IMR-90 (cell line): Measurements from ENCODE around the gene DSCAM. TPM values are rescaled to one million over a fixed set of nuclear protein-coding genes. Genes with fewer than 3 reads are reported as not detected.

Source experiments
- ATAC-seq: fragments of 200-7000 bp; cut with Tn5 transposase; 2 replicates; pipeline ENCODE4 v1.9.1; 2020; ENCODE audit warnings: low read depth, mild to moderate bottlenecking, moderate library complexity
- BruUV-seq: library from RNA; stranded (reverse); fragments of 400-500 nt; replicated peaks from 2 replicates; lab custom pipeline; 2021; lab: Mats Ljungman, UMichigan
- CTCF ChIA-PET: fragments of 300-600 bp; formaldehyde crosslinking; extraction: SDS; loops from one replicate; lab custom pipeline; 2021; ENCODE audit warnings: antibody characterized with exemption; lab: Yijun Ruan, JAX
- POLR2A ChIA-PET: fragments of 300-600 bp; sonication (Branson Sonifier 250); formaldehyde crosslinking; loops from one replicate; lab custom pipeline; 2022; ENCODE audit warnings: antibody characterized with exemption; ENCODE audit not compliant: unreplicated experiment; lab: Charles Lee
- DNase-seq: peaks from one replicate; pipeline ENCODE4 v3.0.0; 2013
- H2AFZ ChIP-seq: replicated peaks from 2 replicates; pipeline ENCODE3; 2013; ENCODE audit warnings: low read length, mild to moderate bottlenecking; ENCODE audit not compliant: poor library complexity
- H2AK5ac ChIP-seq: 2 replicates; pipeline ENCODE4 v1.6.1; 2013; ENCODE audit warnings: low read depth, low read length, inconsistent platforms
- H2AK9ac ChIP-seq: replicated peaks from 2 replicates; pipeline ENCODE3; 2013; ENCODE audit warnings: mild to moderate bottlenecking, low read depth, low read length, moderate library complexity; ENCODE audit not compliant: poor library complexity
- H2BK120ac ChIP-seq: 2 replicates; pipeline ENCODE4 v1.6.1; 2013; ENCODE audit warnings: low read depth, low read length, inconsistent platforms
- H2BK15ac ChIP-seq: 3 replicates; pipeline ENCODE4 v1.6.1; 2013; ENCODE audit warnings: low read depth, low read length, inconsistent platforms
- H2BK20ac ChIP-seq: 2 replicates; pipeline ENCODE4 v1.6.1; 2013; ENCODE audit warnings: low read depth, mild to moderate bottlenecking, inconsistent platforms, low read length, moderate library complexity
- H2BK5ac ChIP-seq: 2 replicates; pipeline ENCODE4 v1.6.1; 2013; ENCODE audit warnings: mild to moderate bottlenecking, low read depth, low read length, inconsistent platforms; ENCODE audit not compliant: poor library complexity, severe bottlenecking
- H3K14ac ChIP-seq: replicated peaks from 2 replicates; pipeline ENCODE4 v1.6.1; 2013; ENCODE audit warnings: low read depth, low read length, inconsistent platforms
- H3K18ac ChIP-seq: 2 replicates; pipeline ENCODE4 v1.6.1; 2013; ENCODE audit warnings: low read depth, low read length, control low read depth
- H3K23ac ChIP-seq: 2 replicates; pipeline ENCODE4 v1.6.1; 2013; ENCODE audit warnings: low read depth, low read length, inconsistent platforms
- H3K27ac ChIP-seq: 2 replicates; pipeline ENCODE4 v1.5.1; 2013; ENCODE audit warnings: mild to moderate bottlenecking, control low read depth, low read length; ENCODE audit not compliant: insufficient read depth
- H3K27me3 ChIP-seq: 2 replicates; pipeline ENCODE4 v1.6.1; 2013; ENCODE audit warnings: low read length; ENCODE audit not compliant: control insufficient read depth, insufficient read depth
- H3K36me3 ChIP-seq: 2 replicates; pipeline ENCODE4 v1.6.1; 2013; ENCODE audit warnings: low read length, mixed read lengths; ENCODE audit not compliant: control insufficient read depth, insufficient read depth
- H3K4ac ChIP-seq: 2 replicates; pipeline ENCODE4 v1.6.1; 2013; ENCODE audit warnings: low read depth, low read length, inconsistent platforms
- H3K4me1 ChIP-seq: 2 replicates; pipeline ENCODE4 v1.6.1; 2013; ENCODE audit warnings: low read length, mixed read lengths; ENCODE audit not compliant: control insufficient read depth, insufficient read depth
- H3K4me2 ChIP-seq: 2 replicates; pipeline ENCODE4 v1.6.1; 2013; ENCODE audit warnings: low read depth, mild to moderate bottlenecking, control low read depth, low read length, moderate library complexity
- H3K4me3 ChIP-seq: 2 replicates; pipeline ENCODE4 v1.5.1; 2013; ENCODE audit warnings: low read depth, mild to moderate bottlenecking, control low read depth, low read length, moderate library complexity; ENCODE audit not compliant: insufficient read depth
- H3K56ac ChIP-seq: 2 replicates; pipeline ENCODE4 v1.6.1; 2013; ENCODE audit warnings: low read length, inconsistent platforms; ENCODE audit not compliant: insufficient read depth; ENCODE audit errors: extremely low read depth
- H3K79me1 ChIP-seq, 2 experiments: 2 replicates each; pipeline ENCODE4 v1.6.1; 2013; ENCODE audit warnings: low read length in 2 of 2, inconsistent platforms in 1 of 2, low read depth in 1 of 2
- H3K9ac ChIP-seq: 2 replicates; pipeline ENCODE4 v1.6.1; 2013; ENCODE audit warnings: low read depth, low read length, control low read depth
- H3K9me1 ChIP-seq: 2 replicates; pipeline ENCODE4 v1.6.1; 2013; ENCODE audit warnings: low read length, inconsistent platforms; ENCODE audit not compliant: insufficient read depth
- H3K9me3 ChIP-seq: 2 replicates; pipeline ENCODE4 v1.6.1; 2013; ENCODE audit warnings: low read length; ENCODE audit not compliant: control insufficient read depth, insufficient read depth
- H4K20me1 ChIP-seq: 2 replicates; pipeline ENCODE4 v1.6.1; 2013; ENCODE audit warnings: low read length, inconsistent platforms; ENCODE audit not compliant: insufficient read depth
- H4K5ac ChIP-seq: 2 replicates; pipeline ENCODE4 v1.6.1; 2013; ENCODE audit warnings: mild to moderate bottlenecking, low read depth, low read length, control low read depth
- H4K8ac ChIP-seq, 2 experiments: 2 replicates each; pipeline ENCODE4 v1.6.1; 2013; ENCODE audit warnings: low read depth in 2 of 2, low read length in 2 of 2, control low read depth in 1 of 2, inconsistent platforms in 1 of 2
- H4K91ac ChIP-seq: 2 replicates; pipeline ENCODE4 v1.6.1; 2013; ENCODE audit warnings: low read depth, low read length, inconsistent platforms; ENCODE audit not compliant: insufficient read depth
- BHLHE40 ChIP-seq: fragments of 150-350 bp; IDR thresholded peaks from 2 replicates; pipeline ENCODE4 v1.6.1; 2016; ENCODE audit warnings: mild to moderate bottlenecking, low read depth, low read length
- CEBPB ChIP-seq: IDR thresholded peaks from 2 replicates; pipeline ENCODE4 v1.6.1; 2012; ENCODE audit warnings: low read depth, low read length, improper control_type of control experiment
- CHD1 ChIP-seq: IDR thresholded peaks from 2 replicates; pipeline ENCODE4 v1.6.1; 2012; ENCODE audit warnings: low read depth, low read length, improper control_type of control experiment
- FOS ChIP-seq: fragments of 150-350 bp; IDR thresholded peaks from 2 replicates; pipeline ENCODE4 v1.6.1; 2016; ENCODE audit warnings: low read depth, low read length
- MAFK ChIP-seq: IDR thresholded peaks from 2 replicates; pipeline ENCODE4 v1.6.1; 2012; ENCODE audit warnings: low read depth, low read length, improper control_type of control experiment
- MAZ ChIP-seq: IDR thresholded peaks from 2 replicates; pipeline ENCODE4 v1.6.1; 2012; ENCODE audit warnings: low read depth, mild to moderate bottlenecking, low read length, improper control_type of control experiment, moderate library complexity, borderline replicate concordance
- MXI1 ChIP-seq: IDR thresholded peaks from 2 replicates; pipeline ENCODE4 v1.6.1; 2012; ENCODE audit warnings: low read depth, mild to moderate bottlenecking, low read length, moderate library complexity, borderline replicate concordance
- NFE2L2 ChIP-seq: fragments of 150-350 bp; IDR thresholded peaks from 2 replicates; pipeline ENCODE4 v1.6.1; 2016; ENCODE audit warnings: low read depth, mild to moderate bottlenecking, low read length
- POLR2A ChIP-seq: IDR thresholded peaks from 2 replicates; pipeline ENCODE4 v1.6.1; 2012; ENCODE audit warnings: mild to moderate bottlenecking, low read depth, low read length
- RAD21 ChIP-seq: IDR thresholded peaks from 2 replicates; pipeline ENCODE4 v1.6.1; 2012; ENCODE audit warnings: low read length, improper control_type of control experiment
- RCOR1 ChIP-seq: IDR thresholded peaks from 2 replicates; pipeline ENCODE4 v1.6.1; 2012; ENCODE audit warnings: mild to moderate bottlenecking, low read length, improper control_type of control experiment; ENCODE audit not compliant: insufficient replicate concordance
- RFX5 ChIP-seq: IDR thresholded peaks from 2 replicates; pipeline ENCODE4 v1.8.0; 2012; ENCODE audit warnings: low read depth, mild to moderate bottlenecking, low read length, moderate library complexity
- SMC3 ChIP-seq: fragments of 150-350 bp; IDR thresholded peaks from 2 replicates; pipeline ENCODE4 v1.6.1; 2016; ENCODE audit warnings: low read depth, mild to moderate bottlenecking, antibody characterized with exemption, low read length, moderate library complexity
- WGBS, 2 experiments: methylation state at CpG; one replicate each; pipeline versions ENCODE4 v1.1.5 to v1.1.7; 2013; ENCODE audit warnings: missing lambda C conversion rate in 2 of 2; ENCODE audit not compliant: insufficient read length in 1 of 2; ENCODE audit errors: extremely low coverage in 2 of 2; 5-methylcytosine and 5-hydroxymethylcytosine counted together
- dilution Hi-C: fragments of 300-500 bp; cut with HindIII; formaldehyde crosslinking; loops from one replicate; pipeline ENCODE4 v1.14.3; 2018; ENCODE audit warnings: low sequenced_read_pairs; ENCODE audit not compliant: unreplicated experiment
- in situ Hi-C: fragments of 300-500 bp; cut with MboI; formaldehyde crosslinking; loops from 3 replicates; pipeline ENCODE4 v1.14.3; 2019; ENCODE audit warnings: low sequenced_read_pairs, inconsistent platforms, mixed read lengths
- intact Hi-C: fragments of 100-400 bp; cut with micrococcal nuclease; formaldehyde crosslinking; loops from 2 replicates; pipeline ENCODE4 v1.10.0; 2022
- polyA plus RNA-seq, 3 experiments: library from polyadenylated mRNA; depleted of rRNA; stranded (reverse); fragments of >200 nt; gene quantifications; 2 replicates each; pipeline ENCODE4 v1.2.3, GENCODE V29; 2012; ENCODE audit warnings: low replicate concordance in 1 of 3
- total RNA-seq: library from RNA; depleted of rRNA; stranded (reverse); fragments of >200 nt; gene quantifications from 2 replicates; pipeline ENCODE4 v1.2.3, GENCODE V29; 2012
- TF ChIP-seq, protein P1 (sequence below): fragments of 150-350 bp; IDR thresholded peaks from 2 replicates; pipeline ENCODE4 v1.6.1; 2016; ENCODE audit warnings: low read depth, mild to moderate bottlenecking, low read length, moderate library complexity, borderline replicate concordance
- TF ChIP-seq, protein P2 (sequence below): fragments of 150-350 bp; IDR thresholded peaks from 2 replicates; pipeline ENCODE4 v1.6.1; 2017; ENCODE audit warnings: mild to moderate bottlenecking, antibody characterized with exemption, low read length, low read depth
- TF ChIP-seq, protein P3 (sequence below): conservative IDR thresholded peaks from 2 replicates; pipeline ENCODE4 v1.5.1; 2012; ENCODE audit warnings: mild to moderate bottlenecking, low read depth, low read length, improper control_type of control experiment

Gene DSCAM
- total and polyA plus RNA-seq, 2 of the 4 experiments (the other 2 are of a cell fraction), result under 0.01 to 0.02 TPM

DNA sequence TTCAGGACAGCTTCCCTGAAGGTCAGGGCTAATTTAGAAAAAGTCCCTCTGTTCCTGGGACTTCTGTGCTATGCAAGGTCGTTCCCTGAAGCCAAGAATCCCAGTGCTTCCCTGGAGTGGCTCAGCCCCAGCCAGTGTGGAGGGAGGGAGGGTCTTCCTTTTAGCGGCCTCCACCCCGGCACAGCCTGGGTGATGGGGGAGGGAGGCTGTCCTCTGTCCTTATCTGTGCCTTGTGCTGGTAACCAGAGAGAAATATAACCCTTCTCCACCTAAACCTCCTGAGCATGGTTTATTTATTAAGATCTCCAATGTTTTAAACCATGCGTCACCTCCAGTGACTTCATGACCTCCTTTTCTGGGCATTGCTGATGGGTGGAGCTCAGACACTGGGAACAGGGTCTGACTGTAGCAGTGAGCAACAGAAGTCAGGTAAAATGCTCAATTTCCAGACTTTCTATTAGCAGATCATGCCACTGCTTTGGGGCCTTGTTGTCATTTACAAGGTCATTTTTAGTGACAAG lies 157.1 kb downstream of the DSCAM start:
- Histone ChIP-seq H3K56ac (no peak overlapping the region), H3K9me1 (no peaks in the 10 kb centered on the region), H2AK9ac (no peak overlapping the region), H3K4ac (no peak overlapping the region), H4K5ac (no peak overlapping the region), H2AFZ (no peak overlapping the region), H4K8ac (no peak overlapping the region), H3K27ac (no peak overlapping the region), H3K14ac (no peak overlapping the region), H2AK5ac (no peak overlapping the region), H3K36me3 (no peaks in the 10 kb centered on the region), H4K91ac (no peak overlapping the region), H2BK5ac (no peak overlapping the region), H3K23ac (no peak overlapping the region), H3K9me3 (peaks cover 18% of the 10 kb centered on the region), H3K4me1 (no peaks in the 10 kb centered on the region), H3K4me3 (no peak overlapping the region), H2BK15ac (no peak overlapping the region), H2BK120ac (no peak overlapping the region), H2BK20ac (no peak overlapping the region), H3K18ac (no peak overlapping the region), H3K27me3 (no peaks in the 10 kb centered on the region), H3K79me1 (no peaks in the 10 kb centered on the region), H3K4me2 (no peak overlapping the region), H3K9ac (no peak overlapping the region), H4K20me1 (no peaks in the 10 kb centered on the region)
- ChIA-PET POLR2A (no interaction called here), CTCF (no interaction called here)
- ATAC-seq (no peak), DNase-seq (no peak)
- dilution Hi-C loops (no loop called here), in situ Hi-C loops (no loop called here), intact Hi-C loops (no loop called here)
- no TSS peak for BruUV-seq
- no CpG with 5 or more reads among the region's 4 CpGs for WGBS, 2 experiments
- TF ChIP-seq CEBPB (no peak), SMC3 (no peak), BHLHE40 (no peak), RCOR1 (no peak), RFX5 (no peak), MAZ (no peak), POLR2A (no peak), MXI1 (no peak), RAD21 (no peak), FOS (no peak), NFE2L2 (no peak), CHD1 (no peak), MAFK (no peak)
- TF ChIP-seq, protein P1, sequence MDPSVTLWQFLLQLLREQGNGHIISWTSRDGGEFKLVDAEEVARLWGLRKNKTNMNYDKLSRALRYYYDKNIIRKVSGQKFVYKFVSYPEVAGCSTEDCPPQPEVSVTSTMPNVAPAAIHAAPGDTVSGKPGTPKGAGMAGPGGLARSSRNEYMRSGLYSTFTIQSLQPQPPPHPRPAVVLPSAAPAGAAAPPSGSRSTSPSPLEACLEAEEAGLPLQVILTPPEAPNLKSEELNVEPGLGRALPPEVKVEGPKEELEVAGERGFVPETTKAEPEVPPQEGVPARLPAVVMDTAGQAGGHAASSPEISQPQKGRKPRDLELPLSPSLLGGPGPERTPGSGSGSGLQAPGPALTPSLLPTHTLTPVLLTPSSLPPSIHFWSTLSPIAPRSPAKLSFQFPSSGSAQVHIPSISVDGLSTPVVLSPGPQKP, result no peak
- TF ChIP-seq, protein P2, sequence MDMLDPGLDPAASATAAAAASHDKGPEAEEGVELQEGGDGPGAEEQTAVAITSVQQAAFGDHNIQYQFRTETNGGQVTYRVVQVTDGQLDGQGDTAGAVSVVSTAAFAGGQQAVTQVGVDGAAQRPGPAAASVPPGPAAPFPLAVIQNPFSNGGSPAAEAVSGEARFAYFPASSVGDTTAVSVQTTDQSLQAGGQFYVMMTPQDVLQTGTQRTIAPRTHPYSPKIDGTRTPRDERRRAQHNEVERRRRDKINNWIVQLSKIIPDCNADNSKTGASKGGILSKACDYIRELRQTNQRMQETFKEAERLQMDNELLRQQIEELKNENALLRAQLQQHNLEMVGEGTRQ, result no peak
- TF ChIP-seq, protein P3, sequence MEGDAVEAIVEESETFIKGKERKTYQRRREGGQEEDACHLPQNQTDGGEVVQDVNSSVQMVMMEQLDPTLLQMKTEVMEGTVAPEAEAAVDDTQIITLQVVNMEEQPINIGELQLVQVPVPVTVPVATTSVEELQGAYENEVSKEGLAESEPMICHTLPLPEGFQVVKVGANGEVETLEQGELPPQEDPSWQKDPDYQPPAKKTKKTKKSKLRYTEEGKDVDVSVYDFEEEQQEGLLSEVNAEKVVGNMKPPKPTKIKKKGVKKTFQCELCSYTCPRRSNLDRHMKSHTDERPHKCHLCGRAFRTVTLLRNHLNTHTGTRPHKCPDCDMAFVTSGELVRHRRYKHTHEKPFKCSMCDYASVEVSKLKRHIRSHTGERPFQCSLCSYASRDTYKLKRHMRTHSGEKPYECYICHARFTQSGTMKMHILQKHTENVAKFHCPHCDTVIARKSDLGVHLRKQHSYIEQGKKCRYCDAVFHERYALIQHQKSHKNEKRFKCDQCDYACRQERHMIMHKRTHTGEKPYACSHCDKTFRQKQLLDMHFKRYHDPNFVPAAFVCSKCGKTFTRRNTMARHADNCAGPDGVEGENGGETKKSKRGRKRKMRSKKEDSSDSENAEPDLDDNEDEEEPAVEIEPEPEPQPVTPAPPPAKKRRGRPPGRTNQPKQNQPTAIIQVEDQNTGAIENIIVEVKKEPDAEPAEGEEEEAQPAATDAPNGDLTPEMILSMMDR, result no peak
